Naive thymus-derived CD4-positive, alpha-beta T cell (primary cell): Measurements from ENCODE around the gene DSCAM. TPM values are rescaled to one million over a fixed set of nuclear protein-coding genes. Genes with fewer than 3 reads are reported as not detected.

Experiments
- ATAC-seq: fragments of 150-1000 bp; cut with Tn5 transposase; 2 replicates; pipeline ENCODE4 v1.10.0; 2021; ENCODE audit warnings: mild to moderate bottlenecking, moderate library complexity
- CTCF ChIA-PET: fragments of 350-600 bp; sonication (Branson Sonifier 250); formaldehyde crosslinking; loops from one replicate; lab custom pipeline; 2021; ENCODE audit warnings: antibody characterized with exemption; lab: Charles Lee
- POLR2A ChIA-PET: fragments of 350-600 bp; sonication (Branson Sonifier 250); formaldehyde crosslinking; loops from one replicate; lab custom pipeline; 2021; ENCODE audit warnings: antibody characterized with exemption, inconsistent platforms; lab: Charles Lee
- DNase-seq, 9 donors: peaks; one replicate each; pipeline versions ENCODE4 v3.0.0 to v3.0.0-alpha.2; 2020 to 2022; ENCODE audit warnings: mixed read lengths in 1 of 9
- H3K27ac ChIP-seq: one replicate; pipeline ENCODE4 v1.7.0; 2013; ENCODE audit warnings: mild to moderate bottlenecking, low read depth, low read length, moderate library complexity
- H3K27me3 ChIP-seq, 2 donors: one replicate each; pipeline ENCODE4 v1.7.0; 2013; ENCODE audit warnings: low read length in 2 of 2, mild to moderate bottlenecking in 2 of 2, moderate library complexity in 2 of 2; ENCODE audit not compliant: control insufficient read depth in 2 of 2, insufficient read depth in 2 of 2
- H3K36me3 ChIP-seq, 3 experiments: 1 replicate in 2 of 3; 2 replicates in 1 of 3; pipeline ENCODE4 v1.7.0; 2013; ENCODE audit warnings: low read length in 3 of 3, mild to moderate bottlenecking in 3 of 3, moderate library complexity in 1 of 3; ENCODE audit not compliant: insufficient read depth in 3 of 3, control insufficient read depth in 2 of 3
- H3K4me1 ChIP-seq, 2 donors: one replicate each; pipeline ENCODE4 v1.7.0; 2013; ENCODE audit warnings: low read length in 2 of 2, mild to moderate bottlenecking in 2 of 2, moderate library complexity in 1 of 2; ENCODE audit not compliant: control insufficient read depth in 2 of 2, insufficient read depth in 2 of 2
- H3K4me3 ChIP-seq: 2 replicates; pipeline ENCODE4 v1.7.0; 2013; ENCODE audit warnings: mild to moderate bottlenecking, low read length
- H3K9me3 ChIP-seq, 3 experiments: 1 replicate in 2 of 3; 2 replicates in 1 of 3; pipeline ENCODE4 v1.7.0; 2013; ENCODE audit warnings: low read length in 3 of 3; ENCODE audit not compliant: control insufficient read depth in 2 of 3
- H3K27ac Mint-ChIP-seq, 9 donors: one replicate each; pipeline ENCODE4 v1.8.0; 2020 to 2022; ENCODE audit warnings: mixed read lengths in 9 of 9, mild to moderate bottlenecking in 8 of 9, moderate library complexity in 5 of 9, inconsistent platforms in 2 of 9
- H3K27me3 Mint-ChIP-seq, 5 donors: one replicate each; pipeline ENCODE4 v1.8.0; 2021 to 2022; ENCODE audit warnings: mixed read lengths in 5 of 5, mild to moderate bottlenecking in 1 of 5
- H3K36me3 Mint-ChIP-seq, 5 donors: one replicate each; pipeline ENCODE4 v1.8.0; 2020 to 2022; ENCODE audit warnings: mixed read lengths in 5 of 5, mild to moderate bottlenecking in 3 of 5, inconsistent platforms in 1 of 5
- H3K4me1 Mint-ChIP-seq, 7 donors: one replicate each; pipeline ENCODE4 v1.8.0; 2020 to 2022; ENCODE audit warnings: mixed read lengths in 7 of 7, mild to moderate bottlenecking in 3 of 7, inconsistent platforms in 1 of 7
- H3K4me3 Mint-ChIP-seq, 10 donors: one replicate each; pipeline ENCODE4 v1.8.0; 2020 to 2022; ENCODE audit warnings: mild to moderate bottlenecking in 10 of 10, mixed read lengths in 10 of 10, moderate library complexity in 6 of 10, inconsistent platforms in 2 of 10
- H3K9me3 Mint-ChIP-seq, 11 donors: one replicate each; pipeline ENCODE4 v1.8.0; 2020 to 2022; ENCODE audit warnings: mixed read lengths in 11 of 11, mild to moderate bottlenecking in 4 of 11, inconsistent platforms in 1 of 11, moderate library complexity in 1 of 11
- intact Hi-C, 2 donors: fragments of 100-400 bp; cut with micrococcal nuclease; formaldehyde crosslinking; loops; one replicate each; pipeline ENCODE4 v1.15.1; 2023
- polyA plus RNA-seq, 2 donors: library from polyadenylated mRNA; unstranded; fragments of 300-500 nt; fragmentation: Illumina TruSeq; gene quantifications; one replicate each; pipeline ENCODE4 v1.2.3, GENCODE V29; 2021
- total RNA-seq, 6 experiments: library from RNA in 5 of 6; stranded (reverse) in 5 of 6; gene quantifications; 1 replicate in 5 of 6; 2 replicates in 1 of 6; pipeline ENCODE4 v1.2.3 and lab custom pipeline; 2021 to 2026

DSCAM gene
- total and polyA plus RNA-seq, 7 experiments from 2014 or later = not detected

DNA sequence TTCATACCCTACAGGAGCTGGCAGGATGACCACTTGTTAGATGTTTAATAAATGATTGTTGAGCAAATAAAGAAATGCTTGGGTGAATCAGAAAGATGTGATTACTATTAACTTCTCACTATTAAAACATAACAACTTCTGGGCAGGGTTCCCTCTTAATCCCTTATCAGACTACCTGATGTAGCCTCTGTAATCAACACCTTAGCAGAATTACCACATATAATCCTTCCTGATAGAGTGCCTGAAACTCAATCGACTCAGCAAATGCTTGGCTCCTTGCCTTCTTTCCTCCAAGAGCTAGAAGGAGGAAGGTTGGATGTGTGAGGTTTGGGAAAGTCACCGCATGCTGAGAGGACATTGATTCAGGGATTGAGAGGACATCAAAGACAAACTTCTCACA, 34.8 kb upstream of the DSCAM start:
- ATAC-seq = no peak
- Histone ChIP-seq H3K36me3 (no peaks in the 10 kb centered on the region), H3K4me3 (no peak overlapping the region), H3K4me1 (no peaks in the 10 kb centered on the region), H3K9me3 (no peaks in the 10 kb centered on the region), H3K27ac (no peak overlapping the region), H3K27me3 (no peaks in the 10 kb centered on the region)
- Mint-ChIP-seq H3K4me1 (no peaks in the 10 kb centered on the region), H3K27ac (no peak overlapping the region), H3K36me3 (no peaks in the 10 kb centered on the region), H3K4me3 (no peak overlapping the region), H3K9me3 (peaks cover 0 to 8% (median 0%) of the 10 kb centered on the region in 11 donors), H3K27me3 (peaks cover 0 to 7% (median 3%) of the 10 kb centered on the region in 5 donors)
- DNase-seq = no peak
- POLR2A ChIA-PET = no interaction called here
- CTCF ChIA-PET = no interaction called here
- intact Hi-C loops = no loop called here

DNA sequence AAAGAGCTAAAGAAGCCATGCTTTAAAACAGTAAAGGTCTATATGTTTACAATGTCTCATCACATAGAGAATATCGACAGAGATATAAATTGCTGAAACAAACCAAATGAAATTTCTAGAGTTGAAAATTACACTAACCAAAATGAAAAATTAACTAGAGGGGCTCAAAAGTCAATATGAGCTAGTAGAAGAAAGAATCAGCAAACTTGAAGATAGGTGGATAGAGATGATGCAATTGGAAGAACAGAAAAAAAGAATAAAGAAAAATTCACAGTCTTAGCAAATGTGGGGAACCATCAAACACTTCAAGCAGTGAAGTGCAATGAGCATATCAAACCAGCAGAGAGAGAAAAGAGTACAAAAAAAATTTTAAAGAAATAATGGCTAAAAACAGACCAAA, 24.1 kb upstream of the DSCAM start:
- Mint-ChIP-seq H3K9me3 (peaks cover 6 to 39% (median 23%) of the 10 kb centered on the region in 11 donors), H3K4me1 (no peaks in the 10 kb centered on the region), H3K36me3 (peaks cover 0 to 7% (median 0%) of the 10 kb centered on the region in 5 donors), H3K27ac (no peak overlapping the region), H3K4me3 (no peak overlapping the region), H3K27me3 (peaks cover 0 to 10% (median 0%) of the 10 kb centered on the region in 5 donors)
- Histone ChIP-seq H3K27ac (no peak overlapping the region), H3K4me3 (no peak overlapping the region), H3K27me3 (no peaks in the 10 kb centered on the region), H3K9me3 (peaks cover 0 to 7% (median 0%) of the 10 kb centered on the region in 3 experiments), H3K36me3 (no peaks in the 10 kb centered on the region), H3K4me1 (no peaks in the 10 kb centered on the region)
- ATAC-seq (no peak), DNase-seq (no peak)
- intact Hi-C loops = no loop called here
- ChIA-PET POLR2A (no interaction called here), CTCF (no interaction called here)

DNA sequence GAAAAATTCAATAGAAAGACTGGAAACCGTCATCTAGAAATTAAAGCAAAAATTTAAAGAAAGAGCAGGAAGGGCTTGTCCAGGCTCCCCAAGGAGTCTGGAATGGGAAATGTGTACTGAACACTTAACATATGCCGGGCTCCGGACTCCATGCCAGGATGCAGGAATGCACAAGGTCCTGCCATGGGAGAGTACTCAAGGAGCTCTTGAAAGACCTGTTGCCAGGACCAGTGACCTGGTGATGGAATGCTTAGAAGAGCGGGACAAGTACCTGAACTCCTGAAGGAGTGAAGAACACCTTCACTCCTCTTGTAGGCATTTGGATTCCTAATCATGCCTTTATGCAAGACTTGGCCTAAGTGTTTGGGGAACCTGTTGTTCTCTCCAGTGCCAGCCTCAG, 16.9 kb upstream of the DSCAM start:
- Mint-ChIP-seq H3K4me3 (no peak overlapping the region), H3K36me3 (no peaks in the 10 kb centered on the region), H3K9me3 (peaks cover 0 to 15% (median 4%) of the 10 kb centered on the region in 11 donors), H3K27me3 (peaks cover 0 to 24% (median 7%) of the 10 kb centered on the region in 5 donors), H3K4me1 (no peaks in the 10 kb centered on the region), H3K27ac (no peak overlapping the region)
- CTCF ChIA-PET = no interaction called here
- H3K4me1 ChIP-seq = no peaks in the 10 kb centered on the region
- no peaks in the 10 kb centered on the region for H3K9me3 ChIP-seq
- intact Hi-C loops = no loop called here
- ATAC-seq = no peak
- no peak overlapping the region for H3K4me3 ChIP-seq
- POLR2A ChIA-PET = no interaction called here
- H3K36me3 ChIP-seq = no peaks in the 10 kb centered on the region
- no peak for DNase-seq
- no peaks in the 10 kb centered on the region for H3K27me3 ChIP-seq
- no peak overlapping the region for H3K27ac ChIP-seq

DNA sequence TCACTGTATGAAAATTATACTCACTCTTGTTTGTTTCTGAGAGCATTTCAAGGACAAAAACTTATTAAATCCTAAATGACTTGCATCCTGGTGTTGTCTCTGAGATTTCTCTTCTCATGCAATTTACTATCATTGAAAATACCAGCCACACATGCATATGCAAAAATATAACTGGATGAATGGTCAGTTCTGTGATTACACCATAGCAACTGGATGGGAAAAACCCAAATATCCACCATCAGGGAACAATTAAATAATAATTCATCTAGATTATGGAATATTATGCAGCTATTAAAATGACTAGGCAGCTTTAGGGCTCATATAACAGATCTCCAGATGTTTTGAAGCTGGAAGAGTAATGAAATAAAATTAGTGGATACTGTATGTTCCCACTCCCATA, 11.6 kb upstream of the DSCAM start:
- H3K4me1 Mint-ChIP-seq = no peaks in the 10 kb centered on the region
- H3K27me3 Mint-ChIP-seq = peaks cover 0 to 25% (median 17%) of the 10 kb centered on the region in 5 donors
- CTCF ChIA-PET = no interaction called here
- H3K27me3 ChIP-seq = no peaks in the 10 kb centered on the region
- H3K9me3 Mint-ChIP-seq = peaks cover 0 to 9% (median 3%) of the 10 kb centered on the region in 11 donors
- intact Hi-C loops = no loop called here
- no peak overlapping the region for H3K4me3 Mint-ChIP-seq
- no peaks in the 10 kb centered on the region for H3K4me1 ChIP-seq
- H3K4me3 ChIP-seq = no peak overlapping the region
- no peak for DNase-seq
- no peaks in the 10 kb centered on the region for H3K9me3 ChIP-seq
- POLR2A ChIA-PET = no interaction called here
- H3K27ac ChIP-seq = no peak overlapping the region
- H3K36me3 Mint-ChIP-seq = no peaks in the 10 kb centered on the region
- H3K27ac Mint-ChIP-seq = no peak overlapping the region
- ATAC-seq = no peak
- H3K36me3 ChIP-seq = no peaks in the 10 kb centered on the region

DNA sequence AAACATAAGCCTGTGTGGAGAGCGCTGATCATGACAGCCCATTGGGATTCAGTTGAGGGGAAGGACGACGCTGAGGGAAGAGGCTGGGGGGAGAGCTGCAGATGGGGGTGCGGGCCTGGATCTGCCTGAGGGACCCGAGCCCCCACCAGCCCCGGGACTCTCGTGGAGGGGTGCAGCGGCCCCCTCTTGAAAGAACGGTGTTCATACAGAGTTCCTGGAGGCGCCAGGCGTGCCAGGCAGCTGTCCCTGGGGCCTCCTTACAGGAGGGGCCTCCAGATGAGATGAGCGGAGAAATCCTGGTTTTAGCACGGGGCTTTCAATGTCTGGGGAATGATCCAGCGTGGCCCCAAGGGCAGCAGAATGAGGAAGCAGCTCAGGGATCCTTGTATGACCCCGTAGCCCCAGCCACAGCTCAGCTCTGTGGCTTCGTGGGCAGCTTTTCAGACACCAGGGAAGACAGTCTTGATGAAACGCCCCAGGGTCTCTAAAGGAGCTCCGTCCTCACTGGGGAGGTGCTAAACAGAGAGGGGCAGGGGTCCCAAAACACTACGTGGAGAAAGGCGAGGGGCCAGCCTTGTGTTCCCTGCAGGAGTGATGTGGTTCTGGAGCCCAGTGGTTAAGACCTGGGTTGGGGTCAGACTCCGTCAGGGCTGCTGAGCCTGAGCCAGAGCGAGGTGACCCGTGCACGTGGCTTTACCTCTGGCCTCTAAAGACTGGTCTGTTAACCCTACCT, 7.2 kb upstream of the DSCAM start:
- intact Hi-C loops = no loop called here
- no peaks in the 10 kb centered on the region for H3K9me3 ChIP-seq
- DNase-seq (no peak), ATAC-seq (no peak)
- no peaks in the 10 kb centered on the region for H3K36me3 ChIP-seq
- H3K27ac ChIP-seq = no peak overlapping the region
- no peak overlapping the region for H3K4me3 ChIP-seq
- H3K9me3 Mint-ChIP-seq = peaks cover 0 to 5% (median 0%) of the 10 kb centered on the region in 11 donors
- no peak overlapping the region for H3K27ac Mint-ChIP-seq
- H3K27me3 ChIP-seq = no peaks in the 10 kb centered on the region
- ChIA-PET POLR2A (no interaction called here), CTCF (interaction anchor here (0.6 kb wide), 1 partner anchor 64 kb away, joined by 5 read pairs; no protein-coding TSS in a partner anchor)
- H3K36me3 Mint-ChIP-seq = no peaks in the 10 kb centered on the region
- no peaks in the 10 kb centered on the region for H3K4me1 Mint-ChIP-seq
- peaks cover 0 to 30% (median 19%) of the 10 kb centered on the region in 5 donors for H3K27me3 Mint-ChIP-seq
- no peaks in the 10 kb centered on the region for H3K4me1 ChIP-seq
- no peak overlapping the region for H3K4me3 Mint-ChIP-seq

DNA sequence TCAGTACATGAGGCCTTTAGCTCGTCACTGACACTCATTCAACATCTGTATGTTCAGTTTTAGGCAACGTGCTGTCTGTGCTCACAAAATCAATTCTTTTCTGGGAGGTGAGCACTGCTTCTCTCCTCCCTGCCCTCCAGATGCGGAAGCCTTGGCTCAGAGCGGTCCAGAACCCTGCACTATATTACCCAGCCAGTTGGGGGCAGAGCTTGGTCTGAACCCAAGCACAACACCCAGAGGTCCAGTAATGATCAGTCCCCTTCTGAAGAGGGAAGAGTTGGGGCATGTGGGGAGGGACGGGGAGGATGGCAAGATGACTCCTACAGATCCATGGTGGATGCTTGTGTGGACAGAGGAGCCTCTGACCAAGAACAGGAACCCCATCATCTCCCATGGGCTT, 5.6 kb upstream of the DSCAM start:
- Histone ChIP-seq H3K36me3 (no peaks in the 10 kb centered on the region), H3K9me3 (no peaks in the 10 kb centered on the region), H3K27ac (no peak overlapping the region), H3K4me1 (no peaks in the 10 kb centered on the region), H3K27me3 (no peaks in the 10 kb centered on the region), H3K4me3 (no peak overlapping the region)
- H3K4me3 Mint-ChIP-seq = no peak overlapping the region
- H3K9me3 Mint-ChIP-seq = peaks cover 0 to 4% (median 0%) of the 10 kb centered on the region in 11 donors
- peaks cover 0 to under 1% (median 0%) of the 10 kb centered on the region in 7 donors for H3K4me1 Mint-ChIP-seq
- no peak overlapping the region for H3K27ac Mint-ChIP-seq
- no peak for ATAC-seq
- no peaks in the 10 kb centered on the region for H3K36me3 Mint-ChIP-seq
- POLR2A ChIA-PET = no interaction called here
- DNase-seq = no peak
- intact Hi-C loops = no loop called here
- CTCF ChIA-PET = no interaction called here
- peaks cover 9 to 41% (median 31%) of the 10 kb centered on the region in 5 donors for H3K27me3 Mint-ChIP-seq

DNA sequence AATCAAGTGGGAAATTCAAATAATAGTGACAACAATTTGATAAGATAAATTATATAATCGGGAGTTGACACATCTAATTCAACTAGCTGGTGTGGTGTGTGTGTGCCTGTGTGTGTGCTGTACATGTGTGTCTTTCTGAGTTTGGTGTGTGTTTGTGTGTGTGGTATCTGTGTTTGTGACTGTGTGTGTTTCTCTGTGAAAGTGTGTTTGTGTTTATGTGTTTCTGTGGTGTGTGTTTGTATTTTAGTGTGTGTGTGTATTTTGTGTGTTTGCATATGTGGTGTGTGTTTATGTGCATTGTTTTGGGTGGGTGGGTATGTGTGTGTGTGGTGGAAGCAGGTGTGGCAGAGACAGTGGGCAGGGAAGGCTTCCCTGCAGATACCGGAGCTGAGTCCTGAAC, 4.8 kb upstream of the DSCAM start:
- Mint-ChIP-seq H3K36me3 (no peaks in the 10 kb centered on the region), H3K9me3 (peaks cover 0 to 3% (median 0%) of the 10 kb centered on the region in 11 donors), H3K27me3 (peaks cover 16 to 46% (median 37%) of the 10 kb centered on the region in 5 donors), H3K4me3 (no peak overlapping the region), H3K4me1 (peaks cover 0 to 6% (median 4%) of the 10 kb centered on the region in 7 donors), H3K27ac (no peak overlapping the region)
- no peak for ATAC-seq
- POLR2A ChIA-PET = no interaction called here
- H3K4me1 ChIP-seq = no peaks in the 10 kb centered on the region
- no peaks in the 10 kb centered on the region for H3K36me3 ChIP-seq
- CTCF ChIA-PET = no interaction called here
- intact Hi-C loops = no loop called here
- no peak for DNase-seq
- no peaks in the 10 kb centered on the region for H3K9me3 ChIP-seq
- H3K27me3 ChIP-seq = no peaks in the 10 kb centered on the region
- H3K27ac ChIP-seq = no peak overlapping the region
- no peak overlapping the region for H3K4me3 ChIP-seq
